ACC112 (cell line): ENCODE results near the gene CCDC152.
A peak's percentile ranks its signal among the peaks of the same experiment; 100 is the strongest.

Experiments
- H2AFZ ChIP-seq: fragments of 200-600 bp; sonication (generic); one replicate; pipeline ENCODE4 v1.6.0; 2017; ENCODE audit warnings: antibody characterized with exemption, low read length; ENCODE audit not compliant: unreplicated experiment
- H3K27ac ChIP-seq: fragments of 200-600 bp; sonication (generic); 2 replicates; pipeline ENCODE4 v1.5.1; 2014; ENCODE audit warnings: low read depth, mild to moderate bottlenecking, antibody characterized with exemption, low read length, moderate library complexity
- H3K27me3 ChIP-seq: fragments of 200-600 bp; sonication (generic); 2 replicates; pipeline ENCODE4 v1.6.1; 2014; ENCODE audit warnings: mild to moderate bottlenecking, antibody characterized with exemption, low read length, moderate library complexity, mixed read lengths; ENCODE audit not compliant: insufficient read depth
- H3K36me3 ChIP-seq: fragments of 200-600 bp; sonication (generic); 2 replicates; pipeline ENCODE4 v1.6.1; 2016; ENCODE audit warnings: mild to moderate bottlenecking, antibody characterized with exemption, low read length, moderate library complexity, mixed read lengths; ENCODE audit not compliant: insufficient read depth
- H3K4me1 ChIP-seq: fragments of 200-600 bp; sonication (generic); one replicate; pipeline ENCODE4 v1.6.1; 2016; ENCODE audit warnings: low read length, mixed read lengths; ENCODE audit not compliant: insufficient read depth, unreplicated experiment, control insufficient read depth
- H3K4me3 ChIP-seq: fragments of 200-600 bp; sonication (generic); 2 replicates; pipeline ENCODE4 v1.5.1; 2014; ENCODE audit warnings: mild to moderate bottlenecking, low read depth, low read length
- H3K79me2 ChIP-seq: fragments of 200-600 bp; sonication (generic); one replicate; pipeline ENCODE4 v1.6.0; 2016; ENCODE audit warnings: low read length; ENCODE audit not compliant: control insufficient read depth, unreplicated experiment, insufficient read depth

Gene CCDC152

GRCh38 chr5:42801516-42802166, 45.0 kb downstream of the CCDC152 start:
- Histone ChIP-seq H3K36me3 (peaks cover 9% of the 10 kb centered on the region; the same call in 1 of the 2 replicates), H3K4me3 (no peak overlapping the region), H2AFZ (no peak overlapping the region), H3K27ac (no peak overlapping the region), H3K4me1 (no peaks in the 10 kb centered on the region), H3K79me2 (no peaks in the 10 kb centered on the region), H3K27me3 (no peaks in the 10 kb centered on the region)

DNA sequence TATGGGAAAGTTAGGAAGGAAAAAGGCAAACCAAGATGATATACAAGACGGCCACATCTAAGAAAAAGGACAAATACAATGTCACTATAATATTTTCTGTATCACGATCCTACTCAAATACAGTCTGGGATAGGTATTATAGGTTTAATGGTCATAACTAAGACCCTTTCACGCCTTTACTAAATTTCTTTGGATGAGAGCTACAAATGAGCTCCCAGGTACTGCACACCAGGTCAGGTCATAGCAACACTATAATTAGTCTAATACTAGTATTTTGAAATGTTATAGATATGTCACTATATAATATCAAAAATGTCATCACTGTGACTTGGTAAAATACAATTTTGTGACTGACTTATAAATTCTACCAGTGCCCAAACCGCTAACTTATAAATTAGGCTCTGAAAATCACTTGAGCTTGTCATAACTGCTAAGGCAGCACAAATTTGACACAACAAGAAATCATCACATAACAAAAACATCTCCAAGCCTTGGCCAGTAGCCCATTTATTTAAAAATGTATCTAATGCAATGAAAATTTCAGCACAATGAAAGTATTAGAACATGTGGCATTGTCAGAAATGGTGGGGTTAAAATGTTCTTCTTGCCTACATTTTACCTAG, 48.2 kb downstream of the CCDC152 start:
- Histone ChIP-seq H3K4me1 (peaks cover 5% of the 10 kb centered on the region), H2AFZ (no peak overlapping the region), H3K4me3 (no peak overlapping the region), H3K27me3 (no peaks in the 10 kb centered on the region), H3K36me3 (no peaks in the 10 kb centered on the region; the same call in 1 of the 2 replicates), H3K79me2 (no peaks in the 10 kb centered on the region), H3K27ac (no peak overlapping the region)

- Histone ChIP-seq H3K36me3 (no peaks in the 10 kb centered on the region; the same call in 1 of the 2 replicates), H3K79me2 (no peaks in the 10 kb centered on the region), H3K27ac (no peak overlapping the region), H3K4me1 (peaks cover 7% of the 10 kb centered on the region), H3K4me3 (no peak overlapping the region), H3K27me3 (no peaks in the 10 kb centered on the region), H2AFZ (no peak overlapping the region)
Measured at GRCh38 chr5:42806004-42806700, 49.5 kb downstream of the CCDC152 start.

DNA sequence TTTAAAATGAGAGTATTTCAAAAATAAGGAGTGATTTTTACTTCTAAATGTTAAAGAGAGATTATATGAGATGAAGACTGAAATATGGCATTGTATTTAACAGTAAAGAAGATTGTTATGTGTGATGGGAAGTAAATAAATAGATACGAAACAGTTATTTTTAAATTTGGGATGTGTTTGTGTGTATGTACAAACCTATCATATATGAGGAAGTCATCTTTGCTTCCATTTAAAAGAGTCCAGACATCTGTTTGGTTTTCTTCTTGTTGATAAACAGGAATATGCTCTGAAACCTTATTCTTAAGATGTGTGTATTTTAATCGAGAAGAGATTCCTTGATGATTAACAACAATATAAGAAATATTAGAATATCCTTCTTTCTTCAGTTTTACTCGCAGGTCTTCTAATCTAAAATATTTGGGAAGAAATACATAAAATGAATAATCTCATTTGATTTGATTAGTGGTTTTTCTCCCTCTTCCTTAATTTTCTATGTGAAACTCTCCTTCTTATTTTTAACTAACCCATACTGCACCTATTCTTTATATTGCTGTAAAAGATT, 50.2 kb downstream of the CCDC152 start:
- no peak overlapping the region for H3K27ac ChIP-seq
- H3K4me3 ChIP-seq, result no peak overlapping the region
- H3K79me2 ChIP-seq, result no peaks in the 10 kb centered on the region
- peaks cover 9% of the 10 kb centered on the region for H3K4me1 ChIP-seq
- H3K27me3 ChIP-seq, result no peaks in the 10 kb centered on the region
- H2AFZ ChIP-seq, result no peak overlapping the region
- H3K36me3 ChIP-seq, result no peaks in the 10 kb centered on the region; the same call in 1 of the 2 replicates

GRCh38 chr5:42807722-42808447, 51.3 kb downstream of the CCDC152 start:
- Histone ChIP-seq H2AFZ (no peak overlapping the region), H3K27me3 (no peaks in the 10 kb centered on the region), H3K27ac (no peak overlapping the region), H3K36me3 (no peaks in the 10 kb centered on the region; the same call in 1 of the 2 replicates), H3K4me3 (no peak overlapping the region), H3K79me2 (no peaks in the 10 kb centered on the region), H3K4me1 (peaks cover 9% of the 10 kb centered on the region)

DNA sequence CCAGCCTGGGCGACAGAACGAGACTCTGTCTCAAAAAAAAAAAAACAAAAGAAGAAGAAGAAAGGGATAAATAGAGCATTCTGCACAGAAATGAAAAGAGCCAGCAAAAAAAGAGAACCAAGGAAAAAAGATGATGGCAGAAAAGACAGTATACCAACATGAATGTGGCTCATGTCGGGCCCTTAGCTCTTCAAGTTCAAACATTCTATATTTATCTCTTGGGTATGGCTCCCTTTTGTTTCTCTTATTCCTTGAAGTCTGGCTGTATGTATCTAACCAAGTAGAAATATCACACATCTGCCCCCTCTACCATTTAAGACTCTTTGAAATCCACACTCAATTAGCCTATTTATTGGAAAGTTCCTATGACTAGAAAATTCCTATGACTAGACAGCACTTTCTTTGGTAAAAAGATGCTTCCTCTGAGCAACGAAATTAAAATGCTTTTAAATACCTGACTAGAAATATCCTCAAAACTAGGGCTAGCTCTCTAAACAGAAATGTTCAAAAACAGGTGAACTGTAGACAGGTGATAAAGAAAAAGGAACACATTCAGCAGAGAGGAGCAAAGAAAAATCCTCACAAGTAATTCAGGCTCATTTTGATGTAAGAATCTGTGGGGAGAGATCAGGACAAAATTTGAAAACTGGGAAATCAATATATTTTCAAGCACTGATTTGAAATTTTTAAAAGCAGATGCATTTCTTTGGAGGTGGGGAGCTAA, 52.4 kb downstream of the CCDC152 start:
- no peak overlapping the region for H3K27ac ChIP-seq
- no peak overlapping the region for H3K4me3 ChIP-seq
- no peaks in the 10 kb centered on the region for H3K27me3 ChIP-seq

GRCh38 chr5:42810834-42811590, 54.4 kb downstream of the CCDC152 start:
- peak overlapping the region; percentile 35 for H2AFZ ChIP-seq
- peaks cover 9% of the 10 kb centered on the region for H3K4me1 ChIP-seq
- H3K79me2 ChIP-seq, result no peaks in the 10 kb centered on the region
- no peaks in the 10 kb centered on the region for H3K36me3 ChIP-seq
- H3K4me3 ChIP-seq, result peak overlapping the region; percentile 37
- H3K27ac ChIP-seq, result no peak overlapping the region
- H3K27me3 ChIP-seq, result no peaks in the 10 kb centered on the region

More for the DNA sequence above, 52.4 kb downstream of the CCDC152 start:
- peaks cover 9% of the 10 kb centered on the region for H3K4me1 ChIP-seq
- H3K36me3 ChIP-seq, result no peaks in the 10 kb centered on the region; the same call in 1 of the 2 replicates
- H3K79me2 ChIP-seq, result no peaks in the 10 kb centered on the region
- no peak overlapping the region for H2AFZ ChIP-seq

GRCh38 chr5:42811591-42812446, 55.2 kb downstream of the CCDC152 start, which contains the start of gene SELENOP:
Gene SELENOP (minus strand): TSS chr5:42811892. CDS start chr5:42808353, 3,539 bp downstream.
- Histone ChIP-seq H2AFZ (peak within 1 kb of the TSS; percentile 35), H3K4me3 (peak within 1 kb of the TSS; percentile 37), H3K27ac (0 out of 2 replicates have a peak within 1 kb of the TSS, but pooled peaks have one; percentile 25), H3K36me3 (no peaks in the 10 kb centered on the region), H3K4me1 (peaks cover 9% of the 10 kb centered on the region), H3K79me2 (no peaks in the 10 kb centered on the region), H3K27me3 (no peaks in the 10 kb centered on the region)

GRCh38 chr5:42812620-42813019, 56.0 kb downstream of the CCDC152 start:
- H3K79me2 ChIP-seq, result no peaks in the 10 kb centered on the region
- H3K27ac ChIP-seq, result no peak overlapping the region
- no peak overlapping the region for H2AFZ ChIP-seq
- H3K36me3 ChIP-seq, result no peaks in the 10 kb centered on the region
- H3K4me1 ChIP-seq, result peaks cover 6% of the 10 kb centered on the region
- no peaks in the 10 kb centered on the region for H3K27me3 ChIP-seq
- no peak overlapping the region for H3K4me3 ChIP-seq
